Measurements from ENCODE around the gene MCRIP1.

MCRIP1 gene

GRCh38 chr17:81851423-81851822 is 18.3 kb upstream of the MCRIP1 start:
- no peak overlapping the region for H3K4me3 ChIP-seq (replicated peaks; ENCODE audit: low read depth, low read length)
- no peak for TF ChIP-seq CTCF (IDR thresholded peaks at IDR 0.05; ENCODE audit: low read length, missing control alignments)
- no peak for DNase-seq (ENCODE audit: low read depth)

- no peak for DNase-seq (ENCODE audit: low read depth)
- no peak for TF ChIP-seq CTCF (IDR thresholded peaks at IDR 0.05; ENCODE audit: low read length, missing control alignments)
Observed at GRCh38 chr17:81849457-81849856, 16.4 kb upstream of the MCRIP1 start.

GRCh38 chr17:81846743-81847689 is 13.9 kb upstream of the MCRIP1 start:
- TF ChIP-seq CTCF (IDR thresholded peaks at IDR 0.05; ENCODE audit: low read length, missing control alignments): no peak
- DNase-seq (ENCODE audit: low read depth): no peak
- H3K4me3 ChIP-seq (replicated peaks; ENCODE audit: low read depth, low read length): no peak overlapping the region

More at GRCh38 chr17:81849457-81849856, 16.4 kb upstream of the MCRIP1 start:
- H3K4me3 ChIP-seq (replicated peaks; ENCODE audit: low read depth, low read length): no peak overlapping the region

GRCh38 chr17:81845881-81846742 is 13.0 kb upstream of the MCRIP1 start:
- no peak for TF ChIP-seq CTCF (IDR thresholded peaks at IDR 0.05; ENCODE audit: low read length, missing control alignments)
- no peak overlapping the region for H3K4me3 ChIP-seq (replicated peaks; ENCODE audit: low read depth, low read length)
- no peak for DNase-seq (ENCODE audit: low read depth)

- no peak for TF ChIP-seq CTCF (IDR thresholded peaks at IDR 0.05; ENCODE audit: low read length, missing control alignments)
- no peak for DNase-seq (ENCODE audit: low read depth)
Observed at GRCh38 chr17:81845361-81845760, 12.3 kb upstream of the MCRIP1 start.

GRCh38 chr17:81844887-81845286 is 11.8 kb upstream of the MCRIP1 start:
- DNase-seq (ENCODE audit: low read depth): no peak
- H3K4me3 ChIP-seq (replicated peaks; ENCODE audit: low read depth, low read length): no peak overlapping the region
- TF ChIP-seq CTCF (IDR thresholded peaks at IDR 0.05; ENCODE audit: low read length, missing control alignments): no peak

More at GRCh38 chr17:81845361-81845760, 12.3 kb upstream of the MCRIP1 start:
- no peak overlapping the region for H3K4me3 ChIP-seq (replicated peaks; ENCODE audit: low read depth, low read length)

Measured in fibroblast of pulmonary artery (primary cell).